OCI-LY7 (cell line): ENCODE results near the gene ITGAV. TPM values are rescaled to one million over a fixed set of nuclear protein-coding genes. Genes with fewer than 3 reads are reported as not detected.

Experiments
- BruUV-seq: library from RNA; stranded (reverse); fragments of 400-500 nt; replicated peaks from 2 replicates; lab custom pipeline; 2021; lab: Mats Ljungman, UMichigan
- CTCF ChIA-PET: fragments of 300-600 bp; sonication (Branson Sonifier 250); formaldehyde crosslinking; loops from one replicate; lab custom pipeline; 2022; ENCODE audit warnings: antibody characterized with exemption; ENCODE audit not compliant: unreplicated experiment; lab: Charles Lee
- POLR2A ChIA-PET: fragments of 300-600 bp; sonication (Branson Sonifier 250); formaldehyde crosslinking; loops from one replicate; lab custom pipeline; 2022; ENCODE audit warnings: antibody characterized with exemption; lab: Charles Lee
- DNase-seq: peaks from one replicate; pipeline ENCODE4 v3.0.0-alpha.2; 2015; ENCODE audit warnings: low spot score
- H2AFZ ChIP-seq: fragments of 200-600 bp; sonication (generic), shearing (Covaris generic); 2 replicates; pipeline ENCODE4 v1.6.1; 2014; ENCODE audit warnings: mild to moderate bottlenecking, antibody characterized with exemption, low read length, moderate library complexity
- H3K27ac ChIP-seq: fragments of 200-600 bp; sonication (generic); 2 replicates; pipeline ENCODE4 v1.5.1; 2014; ENCODE audit warnings: mixed run types, low read depth, mild to moderate bottlenecking, moderate library complexity, low read length, inconsistent platforms; ENCODE audit not compliant: poor library complexity, severe bottlenecking
- H3K36me3 ChIP-seq: fragments of 200-600 bp; sonication (generic); 2 replicates; pipeline ENCODE4 v1.6.1; 2014; ENCODE audit warnings: mild to moderate bottlenecking, antibody characterized with exemption, low read length, moderate library complexity, mixed read lengths; ENCODE audit not compliant: insufficient read depth
- H3K4me1 ChIP-seq: fragments of 200-600 bp; sonication (generic); 2 replicates; pipeline ENCODE4 v1.5.1; 2014; ENCODE audit warnings: mild to moderate bottlenecking, low read length; ENCODE audit not compliant: insufficient read depth, poor library complexity, severe bottlenecking
- H3K4me2 ChIP-seq: fragments of 200-600 bp; sonication (generic); 2 replicates; pipeline ENCODE4 v1.6.1; 2014; ENCODE audit warnings: mild to moderate bottlenecking, low read length
- H3K4me3 ChIP-seq: fragments of 200-600 bp; sonication (generic); 2 replicates; pipeline ENCODE4 v1.5.1; 2014; ENCODE audit warnings: mild to moderate bottlenecking, low read depth, low read length; ENCODE audit not compliant: poor library complexity, severe bottlenecking
- H3K79me2 ChIP-seq: fragments of 200-600 bp; sonication (generic); 2 replicates; pipeline ENCODE4 v1.6.1; 2016; ENCODE audit warnings: low read depth, mild to moderate bottlenecking, low read length, moderate library complexity, mixed read lengths; ENCODE audit not compliant: insufficient read depth
- H3K9me2 ChIP-seq: fragments of 200-600 bp; sonication (generic); 2 replicates; pipeline ENCODE4 v1.6.1; 2016; ENCODE audit warnings: mild to moderate bottlenecking, low read length, mixed read lengths; ENCODE audit not compliant: insufficient read depth
- H3K9me3 ChIP-seq: fragments of 200-600 bp; sonication (generic); 2 replicates; pipeline ENCODE4 v1.6.1; 2014; ENCODE audit warnings: mild to moderate bottlenecking, mixed run types, low read length, mixed read lengths
- H4K20me1 ChIP-seq: fragments of 200-600 bp; sonication (generic); 2 replicates; pipeline ENCODE4 v1.6.1; 2014; ENCODE audit warnings: mild to moderate bottlenecking, antibody characterized with exemption, low read length, moderate library complexity, mixed read lengths; ENCODE audit not compliant: insufficient read depth
- CTCF ChIP-seq: fragments of 200-600 bp; sonication (generic); conservative IDR thresholded peaks from 2 replicates; pipeline ENCODE4 v1.5.1; 2014; ENCODE audit warnings: mild to moderate bottlenecking, antibody characterized with exemption, low read length, moderate library complexity, mixed read lengths
- EZH2phosphoT487 ChIP-seq: fragments of 200-600 bp; sonication (generic); IDR thresholded peaks from 2 replicates; pipeline ENCODE4 v1.6.1; 2018; ENCODE audit warnings: low read depth, borderline replicate concordance, mild to moderate bottlenecking, mixed run types, antibody characterized with exemption, low read length, moderate library complexity, mixed read lengths
- intact Hi-C: fragments of 100-400 bp; cut with micrococcal nuclease; formaldehyde crosslinking; loops from one replicate; pipeline ENCODE4 v1.10.0; 2022; ENCODE audit not compliant: unreplicated experiment
- total RNA-seq, 2 experiments: library from RNA; depleted of rRNA in 1 of 2; stranded (reverse); fragments of >200 nt in 1 of 2; shearing (Covaris generic) in 1 of 2; gene quantifications; 2 replicates each; pipeline ENCODE4 v1.2.3, GENCODE V29; 2014 to 2022

The ITGAV gene
- total RNA-seq, 2 experiments from 2014 or later = 1.1 to 3.2 TPM

DNA sequence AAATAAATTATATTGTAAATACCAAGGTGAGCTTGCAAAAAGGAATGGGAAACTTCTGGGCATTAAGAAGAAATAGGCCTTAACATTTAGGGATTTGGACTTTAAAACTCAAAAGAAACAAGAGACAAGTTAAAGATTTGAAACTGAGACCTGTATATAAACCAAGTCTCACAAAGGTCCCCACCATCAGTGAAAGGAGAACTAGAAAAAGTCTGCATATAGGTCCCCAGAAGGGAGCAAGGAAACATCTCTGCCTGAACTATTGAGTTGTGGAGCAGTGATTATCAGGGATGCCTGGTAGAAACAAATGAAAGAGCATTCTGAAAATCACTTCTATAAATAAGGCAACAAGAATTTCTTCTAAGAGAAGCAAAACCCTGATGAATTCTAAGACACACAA is 30.5 kb upstream of the ITGAV start:
- ChIA-PET CTCF (no interaction called here), POLR2A (no interaction called here)
- Histone ChIP-seq H3K9me3 (no peaks in the 10 kb centered on the region), H3K4me1 (no peaks in the 10 kb centered on the region), H4K20me1 (no peaks in the 10 kb centered on the region), H3K79me2 (no peaks in the 10 kb centered on the region), H3K27ac (no peak overlapping the region), H3K36me3 (no peaks in the 10 kb centered on the region), H3K9me2 (no peaks in the 10 kb centered on the region), H3K4me3 (no peak overlapping the region), H2AFZ (no peak overlapping the region), H3K4me2 (no peak overlapping the region)
- no TSS peak for BruUV-seq
- no peak for DNase-seq
- intact Hi-C loops = no loop called here
- TF ChIP-seq EZH2phosphoT487 (no peak), CTCF (no peak)

DNA sequence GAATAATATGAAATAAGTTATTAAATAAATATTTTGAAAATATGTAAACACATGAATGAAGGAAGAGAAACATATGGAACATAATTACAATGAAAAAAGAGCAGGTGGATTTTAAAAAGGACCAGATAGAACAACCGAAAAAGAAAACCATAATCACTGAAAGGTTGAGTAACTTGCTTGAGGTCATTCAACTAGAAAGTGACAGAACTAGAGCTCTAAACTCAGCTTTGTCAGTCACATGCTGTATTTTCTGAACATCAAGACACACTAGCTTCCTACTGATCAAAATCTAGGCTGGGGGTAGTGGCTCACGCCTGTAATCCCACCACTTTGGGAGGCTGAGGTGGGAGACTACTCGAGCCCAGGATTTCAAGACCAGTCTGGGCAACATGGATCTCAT is 30.0 kb upstream of the ITGAV start:
- H3K9me2 ChIP-seq = no peaks in the 10 kb centered on the region
- DNase-seq = no peak
- intact Hi-C loops = no loop called here
- no peak overlapping the region for H3K27ac ChIP-seq
- no peaks in the 10 kb centered on the region for H3K9me3 ChIP-seq
- CTCF ChIA-PET = no interaction called here
- BruUV-seq = no TSS peak
- H3K4me1 ChIP-seq = no peaks in the 10 kb centered on the region
- H3K36me3 ChIP-seq = no peaks in the 10 kb centered on the region
- POLR2A ChIA-PET = no interaction called here
- TF ChIP-seq EZH2phosphoT487 = no peak
- TF ChIP-seq CTCF = no peak
- no peaks in the 10 kb centered on the region for H3K79me2 ChIP-seq
- H4K20me1 ChIP-seq = no peaks in the 10 kb centered on the region
- no peak overlapping the region for H3K4me2 ChIP-seq
- H3K4me3 ChIP-seq = no peak overlapping the region
- H2AFZ ChIP-seq = no peak overlapping the region

DNA sequence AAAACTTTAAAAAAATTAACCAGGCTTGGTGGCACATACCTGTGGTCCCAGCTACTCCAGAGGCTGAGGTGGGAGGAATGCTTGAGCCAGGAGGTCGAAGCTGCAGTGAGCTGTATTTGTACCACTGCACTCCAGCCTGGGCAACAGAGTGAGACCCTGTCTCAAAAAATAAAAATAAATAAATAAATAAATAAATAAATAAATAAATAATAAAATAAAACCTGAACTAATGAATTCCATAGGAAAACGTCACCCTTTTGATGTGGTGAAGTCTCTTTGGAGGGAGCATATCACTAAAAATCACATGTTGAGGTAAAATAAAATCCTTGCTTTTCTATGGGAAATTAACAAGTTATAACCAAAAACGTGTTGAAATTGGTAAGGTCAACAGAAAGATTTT is 29.6 kb upstream of the ITGAV start:
- no peak for DNase-seq
- Histone ChIP-seq H3K27ac (no peak overlapping the region), H3K36me3 (no peaks in the 10 kb centered on the region), H4K20me1 (no peaks in the 10 kb centered on the region), H3K4me2 (no peak overlapping the region), H3K4me1 (no peaks in the 10 kb centered on the region), H2AFZ (no peak overlapping the region), H3K9me3 (no peaks in the 10 kb centered on the region), H3K4me3 (no peak overlapping the region), H3K9me2 (no peaks in the 10 kb centered on the region), H3K79me2 (no peaks in the 10 kb centered on the region)
- CTCF ChIA-PET = no interaction called here
- no TSS peak for BruUV-seq
- POLR2A ChIA-PET = interaction anchor here (0.8 kb wide), 1 partner anchor 11 kb away, joined by 4 read pairs; no protein-coding TSS in a partner anchor
- intact Hi-C loops = no loop called here
- TF ChIP-seq CTCF (no peak), EZH2phosphoT487 (no peak)
